ENCODE results near the gene VGLL2.
"Not testable (repeated sequence)": the region's sequence is repeated elsewhere in the genome, so short reads cannot be mapped to it uniquely, and the experiment has no call there.

The VGLL2 gene, protein sequence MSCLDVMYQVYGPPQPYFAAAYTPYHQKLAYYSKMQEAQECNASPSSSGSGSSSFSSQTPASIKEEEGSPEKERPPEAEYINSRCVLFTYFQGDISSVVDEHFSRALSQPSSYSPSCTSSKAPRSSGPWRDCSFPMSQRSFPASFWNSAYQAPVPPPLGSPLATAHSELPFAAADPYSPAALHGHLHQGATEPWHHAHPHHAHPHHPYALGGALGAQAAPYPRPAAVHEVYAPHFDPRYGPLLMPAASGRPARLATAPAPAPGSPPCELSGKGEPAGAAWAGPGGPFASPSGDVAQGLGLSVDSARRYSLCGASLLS

DNA sequence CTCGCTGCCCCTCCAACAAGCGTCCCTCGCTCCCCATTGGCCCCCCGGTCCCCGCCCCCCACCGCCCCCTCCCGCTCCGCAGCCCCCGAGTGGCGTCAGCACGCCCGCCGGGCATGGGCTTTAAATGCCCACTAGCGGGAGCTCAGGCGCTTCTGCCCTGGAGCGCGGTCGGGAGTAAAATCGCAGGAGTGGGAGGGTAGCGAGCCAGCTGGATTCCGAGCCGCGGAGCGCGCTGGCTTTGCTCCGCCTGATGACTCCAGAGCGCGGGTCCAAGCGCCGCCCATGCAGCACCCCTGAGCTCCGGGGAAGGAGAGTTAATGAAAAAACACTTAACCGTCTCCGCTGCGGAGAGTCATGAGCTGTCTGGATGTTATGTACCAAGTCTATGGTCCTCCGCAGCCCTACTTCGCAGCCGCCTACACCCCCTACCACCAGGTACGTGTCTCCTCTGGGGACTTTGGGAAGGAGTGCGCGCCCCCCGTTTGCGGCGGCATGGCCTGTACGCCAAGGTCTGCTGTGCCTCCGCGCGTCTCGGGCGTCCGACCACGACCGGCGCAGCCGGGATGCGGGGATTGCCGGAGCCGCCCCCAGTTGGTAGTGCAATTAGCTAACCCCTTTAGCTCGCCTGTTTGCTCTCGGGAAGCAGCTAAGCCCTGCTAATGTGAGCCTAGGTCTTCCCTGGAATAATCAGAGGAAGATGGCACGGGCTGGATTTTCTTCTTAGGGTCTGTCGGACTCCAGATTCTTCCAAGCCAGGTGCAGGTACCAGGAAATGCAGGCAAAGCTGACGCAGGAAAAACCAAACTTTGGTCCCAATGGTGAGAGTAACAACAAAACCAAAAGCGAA is at the start of gene VGLL2:
Gene VGLL2 (plus strand): TSS at position 149 of the 847 bp plus-strand sequence. CDS start 206 bp downstream, at position 355.
- no peak for DNase-seq (ENCODE audit: low spot score)

DNA sequence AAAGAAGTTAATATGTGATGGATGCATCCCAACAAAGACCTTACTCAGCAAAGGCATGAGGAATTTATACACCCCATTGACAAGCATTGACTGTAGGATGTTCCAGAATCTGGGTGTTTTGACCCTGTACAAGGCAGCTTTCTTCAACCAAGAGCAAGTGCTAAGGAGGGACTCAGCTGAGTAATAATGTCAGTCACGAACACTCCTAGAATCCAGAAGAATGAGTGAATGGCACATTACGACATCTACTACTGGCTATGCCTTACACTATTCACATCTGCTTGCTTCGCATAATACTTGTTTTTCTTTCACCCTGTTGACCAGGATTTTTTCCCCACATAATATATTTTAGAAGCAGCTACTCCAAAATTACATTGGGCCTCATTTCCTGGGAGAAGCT is 42.5 kb upstream of the VGLL2 start:
- DNase-seq (ENCODE audit: low spot score), result no peak

DNA sequence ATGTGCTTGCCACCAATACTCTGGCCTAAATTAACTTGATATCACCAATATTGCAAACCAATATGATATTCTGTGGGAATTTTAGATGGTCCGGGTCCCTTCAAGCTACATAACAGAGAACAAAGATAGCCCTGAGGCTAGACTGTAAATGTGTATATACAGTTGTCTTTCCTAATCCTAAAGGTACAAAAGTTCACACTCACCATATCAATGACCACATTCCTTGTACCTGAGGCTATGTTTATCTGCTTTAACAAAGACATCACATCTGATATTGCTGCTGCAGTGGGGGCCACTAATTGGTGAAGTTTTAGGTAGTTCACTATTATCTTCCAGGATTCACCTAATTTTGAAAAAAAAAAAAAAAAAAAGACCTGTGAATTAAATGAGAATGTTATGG is 38.6 kb upstream of the VGLL2 start:
- DNase-seq (ENCODE audit: low spot score), result no peak

DNA sequence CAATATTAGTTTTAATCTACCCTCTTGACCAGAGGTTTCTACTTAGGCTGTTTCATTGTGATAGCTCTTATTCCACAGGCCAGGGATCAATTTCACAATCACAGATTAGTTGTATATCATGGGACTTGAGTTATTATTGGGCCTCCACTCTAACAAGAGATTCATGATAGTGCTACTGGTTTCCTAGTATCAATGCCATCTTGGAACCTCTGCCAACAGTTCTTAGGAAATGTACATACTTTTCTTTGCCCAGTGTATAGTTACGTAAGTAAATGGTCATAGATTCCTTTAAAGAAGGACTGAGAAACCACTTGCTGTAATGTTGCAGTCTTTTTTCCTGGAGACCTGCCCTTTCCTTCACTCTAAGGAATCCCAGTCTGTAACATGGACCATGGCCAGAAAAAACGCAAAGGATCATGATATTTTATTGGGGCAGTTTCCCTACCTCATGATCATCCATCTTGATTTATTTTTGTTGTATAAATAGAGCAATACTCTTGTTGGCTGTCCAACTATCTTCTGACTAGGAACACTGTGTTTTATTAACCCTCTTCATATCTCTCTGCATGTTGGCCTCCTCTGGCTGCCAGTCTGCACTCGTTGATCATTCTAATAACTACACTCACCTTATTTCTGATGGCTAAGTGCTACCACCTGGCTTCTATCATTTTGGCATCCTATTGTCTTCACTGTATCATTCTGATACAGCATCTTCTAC is 38.0 kb upstream of the VGLL2 start:
- no peak for DNase-seq (ENCODE audit: low spot score)

DNA sequence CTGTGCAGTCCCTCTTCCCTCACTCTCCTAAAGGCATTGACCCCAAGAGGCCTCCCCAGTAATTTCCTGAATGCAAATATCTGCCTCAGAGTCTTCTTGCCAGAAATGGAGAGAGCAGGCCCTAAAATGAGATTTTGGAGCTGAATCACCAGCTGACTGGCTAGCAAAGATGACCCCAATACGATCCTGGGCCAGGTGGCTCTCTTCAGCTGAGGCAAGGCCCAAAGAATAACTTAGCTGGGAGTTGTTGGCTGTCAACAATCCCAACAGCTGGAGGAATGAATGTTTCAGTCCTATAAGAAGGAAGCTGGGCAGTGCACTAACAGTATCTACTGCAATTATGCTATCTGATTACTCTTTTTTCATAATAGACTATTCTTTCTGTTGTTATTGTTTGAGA is 37.2 kb upstream of the VGLL2 start:
- no peak for DNase-seq (ENCODE audit: low spot score)

DNA sequence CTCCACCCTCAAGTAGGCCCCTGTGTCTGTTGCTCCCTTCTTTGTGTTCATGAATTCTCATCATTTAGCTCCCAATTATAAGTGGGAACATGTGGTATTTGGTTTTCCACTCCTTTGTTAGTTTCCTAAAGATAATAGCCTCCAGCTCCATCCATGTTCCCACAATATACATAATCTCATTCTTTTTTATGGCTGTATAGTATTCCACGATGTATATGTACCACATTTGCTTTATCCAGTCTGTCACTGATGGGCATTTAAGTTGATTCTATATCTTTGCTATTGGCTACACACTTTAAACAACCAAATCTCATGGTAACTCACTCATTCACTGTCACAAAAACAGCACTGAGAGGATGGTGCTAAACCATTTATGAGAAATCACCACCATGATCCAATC is 35.5 kb upstream of the VGLL2 start:
- no peak for DNase-seq (ENCODE audit: low spot score)

DNA sequence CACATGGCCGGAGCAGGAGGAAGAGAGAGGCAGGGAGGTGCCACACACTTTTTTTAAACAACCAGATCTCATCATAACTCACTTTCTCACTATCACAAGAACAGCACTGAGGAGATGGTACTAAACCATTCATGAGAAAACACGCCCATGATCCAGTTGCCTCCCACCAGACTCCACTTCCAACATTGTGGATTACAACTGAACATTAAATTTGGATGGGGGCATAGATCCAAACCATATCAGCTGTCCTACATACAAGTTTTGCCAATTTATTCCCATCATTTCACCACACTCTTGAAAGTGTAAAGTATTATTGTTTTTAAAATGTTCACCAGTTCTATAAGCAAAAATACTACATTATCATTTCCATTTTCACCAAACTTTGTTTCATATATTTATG is 33.9 kb upstream of the VGLL2 start:
- DNase-seq (ENCODE audit: low spot score), result no peak

DNA sequence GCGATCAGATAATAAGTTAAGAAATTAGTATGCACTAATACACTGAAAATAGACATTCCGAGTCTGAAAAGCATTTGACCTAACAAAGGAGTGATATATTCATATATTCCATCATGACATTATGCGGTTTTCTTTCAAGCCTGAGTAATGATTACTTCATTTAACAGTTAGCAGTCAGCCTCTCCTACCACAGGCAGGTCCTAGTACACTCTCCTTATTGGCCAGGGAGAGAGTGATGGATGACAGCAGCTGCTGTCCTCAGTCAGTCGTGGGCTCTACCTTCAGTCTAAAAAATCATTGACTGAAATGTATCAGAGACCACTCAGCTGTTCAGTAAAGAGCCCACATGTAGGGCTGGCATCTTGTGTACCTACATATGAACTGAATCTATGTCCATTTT is 33.2 kb upstream of the VGLL2 start:
- no peak for DNase-seq (ENCODE audit: low spot score)

DNA sequence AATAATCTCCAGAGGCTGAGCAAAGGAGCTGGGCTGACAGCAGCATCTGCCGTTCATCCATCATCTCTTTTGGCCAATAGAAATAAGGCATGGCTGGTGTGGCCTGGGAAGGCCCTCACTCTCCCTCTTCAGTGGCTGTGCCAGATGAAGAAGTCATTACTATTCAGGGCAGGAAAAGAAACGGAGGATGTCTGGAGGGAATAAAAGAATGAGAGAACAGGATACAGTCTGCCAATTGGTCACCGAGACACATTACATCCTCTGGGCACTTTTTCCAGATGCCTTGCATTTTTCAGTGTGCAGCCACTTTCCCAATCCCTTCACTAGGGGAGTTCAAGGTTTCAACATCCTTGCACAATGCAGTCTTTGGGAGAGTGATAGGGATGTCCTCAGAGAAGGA is 32.2 kb upstream of the VGLL2 start:
- DNase-seq (ENCODE audit: low spot score), result no peak

DNA sequence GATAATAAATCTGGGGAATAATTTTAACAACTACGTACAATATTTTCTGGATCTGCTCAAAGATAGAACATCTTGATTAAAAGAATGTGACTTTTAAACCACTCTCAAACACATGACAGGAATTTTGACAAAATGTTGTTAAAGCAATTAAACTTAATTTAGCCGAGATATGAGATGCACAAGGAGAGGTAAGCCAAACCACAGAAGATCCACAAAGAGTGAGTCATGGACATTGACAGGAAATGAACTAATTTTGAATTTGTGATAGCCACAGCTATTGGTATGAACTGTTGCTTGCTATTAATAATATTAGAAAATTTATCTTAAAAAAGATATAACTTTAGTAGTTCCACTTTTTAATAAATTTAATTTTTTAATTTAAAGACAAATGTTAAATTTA is 27.8 kb upstream of the VGLL2 start:
- DNase-seq (ENCODE audit: low spot score), result no peak

DNA sequence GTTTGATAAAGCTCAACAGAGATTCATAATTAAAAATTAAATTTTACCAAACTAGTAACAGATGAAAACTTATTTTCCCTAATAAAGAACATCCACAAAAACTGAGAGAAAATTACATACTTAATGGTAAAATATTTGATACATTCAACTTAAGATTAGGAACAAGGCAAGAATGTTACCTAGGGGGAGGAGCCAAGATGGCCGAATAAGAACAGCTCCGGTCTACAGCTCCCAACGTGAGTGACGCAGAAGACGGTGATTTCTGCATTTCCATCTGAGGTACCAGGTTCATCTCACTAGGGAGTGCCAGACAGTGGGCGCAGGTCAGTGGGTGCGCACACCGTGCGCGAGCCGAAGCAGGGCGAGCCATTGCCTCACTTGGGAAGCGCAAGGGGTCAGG is 20.8 kb upstream of the VGLL2 start:
- not testable (repeated sequence) for DNase-seq (ENCODE audit: low spot score)

DNA sequence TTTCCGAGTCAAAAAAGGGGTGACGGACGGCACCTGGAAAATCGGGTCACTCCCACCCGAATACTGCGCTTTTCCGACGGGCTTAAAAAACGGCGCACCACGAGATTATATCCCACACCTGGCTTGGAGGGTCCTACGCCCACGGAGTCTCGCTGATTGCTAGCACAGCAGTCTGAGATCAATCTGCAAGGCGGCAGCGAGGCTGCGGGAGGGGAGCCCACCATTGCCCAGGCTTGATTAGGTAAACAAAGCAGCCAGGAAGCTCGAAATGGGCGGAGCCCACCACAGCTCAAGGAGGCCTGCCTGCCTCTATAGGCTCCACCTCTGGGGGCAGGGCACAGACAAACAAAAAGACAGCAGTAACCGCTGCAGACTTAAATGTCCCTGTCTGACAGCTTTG is 20.4 kb upstream of the VGLL2 start:
- DNase-seq (ENCODE audit: low spot score), result not testable (repeated sequence)

DNA sequence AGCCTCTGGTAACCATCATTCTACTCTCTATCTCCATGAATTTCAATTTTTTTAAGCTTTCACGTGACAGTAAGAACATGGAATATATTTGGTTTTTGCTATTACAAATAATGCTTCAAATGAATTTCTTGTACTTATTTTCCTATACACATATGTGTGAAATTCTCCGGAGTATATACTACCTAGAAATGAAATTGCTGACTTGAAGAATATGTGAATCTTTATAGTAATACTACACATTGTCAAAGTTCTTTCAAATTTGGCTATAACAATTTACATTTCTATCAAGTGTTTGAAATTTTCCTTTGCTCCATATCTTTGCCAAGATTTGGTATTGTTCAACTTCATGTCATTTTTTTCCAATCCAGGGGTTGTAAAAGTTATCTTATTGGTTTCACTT is 11.6 kb upstream of the VGLL2 start:
- DNase-seq (ENCODE audit: low spot score), result no peak

DNA sequence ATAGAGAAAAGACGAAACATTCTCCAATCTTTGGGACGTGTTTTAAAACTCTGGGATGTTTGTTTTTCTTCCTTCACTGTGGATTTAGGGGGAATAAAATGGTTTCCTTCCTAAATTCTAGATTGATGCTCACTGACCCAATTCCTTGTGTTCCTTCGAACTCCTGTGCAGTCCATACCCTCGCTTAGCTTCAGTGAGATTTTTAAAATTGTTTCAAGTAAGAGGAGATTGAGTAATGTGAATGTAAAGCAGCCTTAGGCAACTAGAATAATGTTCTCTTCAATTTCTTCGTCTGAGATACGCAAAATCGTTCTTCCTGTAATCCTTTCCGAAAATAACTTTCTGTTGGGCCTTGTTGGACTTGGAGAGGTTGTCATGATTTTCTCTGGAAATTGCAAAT is 2.6 kb upstream of the VGLL2 start:
- no peak for DNase-seq (ENCODE audit: low spot score)

DNA sequence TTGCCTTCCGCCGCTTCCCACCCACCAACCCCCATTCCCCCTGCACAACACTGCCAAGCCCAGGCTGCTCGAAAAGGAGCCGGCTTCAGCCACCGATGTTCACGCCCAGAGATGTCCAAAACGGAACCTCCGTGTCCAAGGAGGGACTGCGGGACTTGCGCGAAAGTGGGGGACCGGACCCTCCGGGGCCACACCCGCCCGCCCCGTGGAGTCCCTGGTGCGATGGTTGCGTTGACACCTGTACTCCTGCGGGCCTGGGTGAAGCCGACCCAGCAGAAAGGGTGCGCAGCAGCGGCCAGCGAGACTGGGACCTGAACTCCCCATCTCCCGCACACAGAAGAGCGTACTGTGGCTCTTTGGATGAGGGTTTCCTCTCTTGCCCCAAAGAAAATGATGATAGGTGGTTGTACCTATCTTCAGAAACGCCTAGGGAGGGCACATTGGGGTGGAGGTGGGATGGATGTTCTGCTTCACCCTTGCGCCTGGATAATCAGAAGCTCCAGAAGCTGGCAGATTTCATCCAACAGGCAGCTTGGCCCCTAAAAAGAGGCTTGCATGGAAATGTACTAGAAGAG is 1.9 kb upstream of the VGLL2 start:
- no peak for DNase-seq (ENCODE audit: low spot score)

DNA sequence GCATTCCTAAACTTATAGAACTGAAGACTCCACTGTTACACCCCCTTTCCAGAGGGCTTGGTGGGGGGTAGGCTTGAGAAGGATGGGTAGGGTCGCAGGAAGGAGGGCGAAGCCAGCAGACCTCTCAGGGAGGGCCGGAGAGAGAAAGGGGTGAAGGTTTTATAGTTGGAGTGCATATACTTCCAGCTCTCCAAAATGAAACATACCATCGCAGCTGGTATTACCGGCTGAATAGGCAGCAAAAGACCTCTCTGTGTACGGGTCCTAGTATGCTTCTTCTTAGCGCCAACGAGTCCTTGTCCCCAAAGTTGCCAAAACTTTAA is 1.0 kb upstream of the VGLL2 start:
- DNase-seq (ENCODE audit: low spot score), result no peak

DNA sequence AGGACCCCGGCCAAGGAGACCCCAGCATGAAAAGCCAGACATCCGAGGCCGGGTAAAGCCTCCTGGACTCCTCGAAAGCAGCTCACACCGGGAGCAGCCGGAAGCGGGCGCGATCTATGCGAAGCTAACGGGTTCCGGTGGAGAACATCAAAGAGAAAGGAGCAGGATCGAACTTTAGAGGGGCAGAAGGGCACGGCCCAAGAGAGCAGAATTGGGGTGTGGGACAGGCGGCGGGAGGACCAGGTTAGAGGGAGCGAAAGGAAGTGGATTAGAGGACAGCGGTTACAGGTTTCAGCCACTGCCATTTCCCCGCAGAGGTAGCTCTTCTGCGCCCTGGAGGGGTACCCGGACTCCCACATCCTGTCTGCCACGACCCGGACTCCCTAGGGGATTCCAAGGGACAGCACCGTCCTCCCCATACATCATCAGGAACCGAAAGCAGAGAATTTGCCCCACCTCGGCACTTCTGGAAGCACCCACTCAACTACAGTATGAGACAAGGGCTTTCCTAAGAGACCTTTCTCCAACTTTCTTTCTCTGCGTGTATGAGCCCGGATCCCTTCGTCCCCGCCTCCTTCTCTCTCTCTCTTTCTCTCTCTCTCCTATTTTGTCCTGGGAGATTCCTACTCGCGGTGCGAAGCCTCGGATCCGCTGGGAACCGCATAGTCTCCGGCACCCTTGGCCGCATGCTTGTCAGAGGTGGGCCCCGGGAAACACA is 507 bp upstream of the VGLL2 start:
- DNase-seq (ENCODE audit: low spot score), result no peak

DNA sequence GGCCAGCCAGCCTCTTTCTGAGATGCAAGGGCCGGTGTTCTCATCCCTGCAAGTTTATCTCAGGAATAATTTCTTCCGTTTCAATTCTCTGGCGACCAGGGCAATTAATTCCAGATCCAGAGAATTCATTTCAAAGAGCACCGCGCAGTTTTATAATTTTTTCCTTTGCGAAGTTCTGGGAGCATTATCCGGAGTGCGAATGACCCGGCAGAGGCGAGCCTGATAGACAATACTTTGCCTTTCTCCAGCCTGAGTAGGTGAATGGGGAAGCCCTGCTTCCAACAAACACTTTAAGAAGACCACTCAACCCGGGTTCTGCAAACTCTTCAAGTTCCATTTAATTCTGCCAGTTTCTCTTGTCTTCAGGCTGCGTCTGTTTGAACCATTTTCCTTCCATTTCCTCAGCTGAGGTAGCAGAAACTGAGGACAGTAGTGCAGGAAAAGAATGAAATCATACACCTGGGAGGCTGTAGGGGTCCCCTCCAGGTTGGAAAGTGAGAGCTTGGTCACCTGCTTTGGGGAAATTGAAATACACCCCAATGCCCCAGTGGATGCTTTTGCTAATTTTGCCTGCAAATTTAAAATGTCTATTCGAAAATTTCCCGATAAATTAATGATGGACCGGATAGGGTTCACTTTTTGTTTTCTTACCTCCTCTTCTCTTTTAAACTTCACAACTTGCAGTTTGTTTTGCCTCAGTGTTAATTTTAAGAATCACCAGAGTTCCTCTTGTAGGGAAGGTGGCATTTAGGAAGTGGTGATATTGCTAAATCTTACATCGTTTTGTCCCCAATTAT is 1.1 kb downstream of the VGLL2 start:
- DNase-seq (ENCODE audit: low spot score), result no peak

DNA sequence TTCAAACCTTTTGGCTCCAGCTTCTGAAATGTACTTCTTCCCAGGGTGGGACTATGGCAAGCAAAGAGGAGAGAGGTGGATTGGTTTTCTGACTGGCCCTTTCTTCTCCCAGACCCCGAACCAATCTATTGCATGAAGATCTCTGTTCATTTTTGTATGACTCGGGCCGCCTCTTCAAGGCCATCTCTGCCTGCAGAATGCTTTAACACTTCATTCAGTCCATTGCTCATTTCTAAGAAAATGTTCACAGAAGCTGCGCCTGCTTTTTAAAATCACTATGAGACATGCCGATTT is 1.6 kb downstream of the VGLL2 start:
- DNase-seq (ENCODE audit: low spot score), result no peak

DNA sequence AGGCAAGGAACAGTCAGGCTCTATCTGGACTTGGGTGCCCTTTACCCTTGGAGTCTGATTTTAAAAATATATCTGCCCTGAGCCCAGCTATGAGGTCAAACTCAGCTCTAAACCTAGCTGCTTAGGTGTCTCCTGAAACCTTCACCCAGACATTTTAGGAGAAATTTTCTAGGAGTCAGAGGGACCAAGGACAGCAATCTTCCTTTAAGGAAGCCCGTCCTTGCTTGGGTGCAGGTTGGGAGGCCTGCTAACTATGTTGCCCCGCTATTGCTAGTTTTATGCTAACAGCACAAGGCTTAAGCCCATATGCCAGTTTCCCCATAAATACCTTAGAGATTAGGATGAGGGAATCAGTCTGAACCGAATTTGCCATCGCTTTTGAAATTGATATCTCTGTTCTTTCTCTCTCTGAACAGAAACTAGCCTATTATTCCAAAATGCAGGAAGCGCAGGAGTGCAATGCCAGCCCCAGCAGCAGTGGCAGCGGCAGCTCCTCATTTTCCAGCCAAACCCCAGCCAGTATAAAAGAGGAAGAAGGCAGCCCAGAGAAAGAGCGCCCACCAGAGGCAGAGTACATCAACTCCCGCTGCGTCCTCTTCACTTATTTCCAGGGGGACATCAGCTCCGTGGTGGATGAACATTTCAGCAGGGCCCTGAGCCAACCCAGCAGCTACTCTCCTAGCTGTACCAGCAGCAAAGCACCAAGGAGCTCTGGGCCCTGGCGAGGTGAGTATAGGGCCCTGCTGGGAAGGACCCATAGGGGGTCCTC is 2.6 kb downstream of the VGLL2 start:
- no peak for DNase-seq (ENCODE audit: low spot score)

DNA sequence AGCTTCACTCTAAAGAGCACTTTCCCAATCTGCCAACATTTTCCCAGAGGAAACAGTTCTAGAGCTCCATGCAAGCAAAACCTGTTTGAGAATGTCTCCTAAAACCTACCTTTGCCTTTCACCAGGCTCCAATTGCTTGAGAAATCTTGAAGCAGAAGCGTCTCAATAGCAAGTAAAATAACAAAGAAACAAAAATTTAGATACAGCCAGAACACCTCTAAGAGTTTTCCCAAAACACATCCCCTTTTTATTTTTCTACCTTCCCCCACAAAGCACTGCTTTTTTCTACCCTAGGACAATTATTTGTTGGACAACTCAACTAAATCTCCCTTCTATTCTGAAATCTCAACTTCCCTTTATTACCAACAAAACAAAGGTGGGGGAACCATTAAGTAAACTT is 3.6 kb downstream of the VGLL2 start:
- no peak for DNase-seq (ENCODE audit: low spot score)
